SK-N-SH (cell line): Measurements from ENCODE around the gene RASSF4. TPM values are rescaled to one million over a fixed set of nuclear protein-coding genes. Genes with fewer than 3 reads are reported as not detected.

Source experiments
- CTCF ChIA-PET: fragments of 300-600, 350-600 bp; formaldehyde crosslinking; extraction: SDS; loops from one replicate; lab custom pipeline; 2021; lab: Yijun Ruan, JAX
- POLR2A ChIA-PET: fragments of 350-600 bp; sonication (Branson Sonifier 250); formaldehyde crosslinking; extraction: SDS; loops from one replicate; lab custom pipeline; 2020; ENCODE audit warnings: antibody characterized with exemption, inconsistent platforms; lab: Yijun Ruan, JAX
- DNase-seq: peaks from one replicate; pipeline ENCODE4 v3.0.0; 2012
- H2AFZ ChIP-seq: fragments of 200-600 bp; sonication (generic); 2 replicates; pipeline ENCODE4 v1.8.1; 2016; ENCODE audit warnings: antibody characterized with exemption, mild to moderate bottlenecking, low read depth
- H3F3A ChIP-seq: fragments of 200-600 bp; sonication (generic); replicated peaks from 2 replicates; pipeline ENCODE3; 2016; ENCODE audit warnings: antibody characterized with exemption, mild to moderate bottlenecking; ENCODE audit not compliant: insufficient read depth
- H3K27ac ChIP-seq, 2 experiments: fragments of 200-500 bp in 1 of 2; fragments of 200-600 bp in 1 of 2; sonication (Bioruptor generic) in 1 of 2; sonication (generic), shearing (Covaris generic) in 1 of 2; 2 replicates each; pipeline versions ENCODE4 v1.5.1 to v1.6.1; 2014 to 2016; ENCODE audit warnings: low read depth in 2 of 2, inconsistent platforms in 1 of 2, low read length in 1 of 2, mild to moderate bottlenecking in 1 of 2, mixed read lengths in 1 of 2
- H3K27me3 ChIP-seq: fragments of 200-600 bp; sonication (generic), shearing (Covaris generic); 2 replicates; pipeline ENCODE4 v1.6.1; 2016; ENCODE audit warnings: mixed run types; ENCODE audit not compliant: insufficient read depth
- H3K36me3 ChIP-seq, 2 experiments: fragments of 200-500 bp in 1 of 2; fragments of 200-600 bp in 1 of 2; sonication (Bioruptor generic) in 1 of 2; sonication (generic) in 1 of 2; replicated peaks in 1 of 2; 2 replicates each; pipeline versions ENCODE3 to v1.5.1; 2014 to 2016; ENCODE audit warnings: low read length in 1 of 2, mild to moderate bottlenecking in 1 of 2; ENCODE audit not compliant: insufficient read depth in 2 of 2, control insufficient read depth in 1 of 2
- H3K4me1 ChIP-seq, 2 experiments: fragments of 200-500 bp in 1 of 2; fragments of 200-600 bp in 1 of 2; sonication (Bioruptor generic) in 1 of 2; sonication (generic), shearing (Covaris generic) in 1 of 2; 2 replicates each; pipeline versions ENCODE4 v1.5.1 to v1.6.1; 2014 to 2016; ENCODE audit warnings: low read depth in 1 of 2, low read length in 1 of 2, mixed run types in 1 of 2; ENCODE audit not compliant: insufficient read depth in 2 of 2, control insufficient read depth in 1 of 2
- H3K4me2 ChIP-seq: fragments of 200-600 bp; sonication (generic), shearing (Covaris generic); 2 replicates; pipeline ENCODE4 v1.6.1; 2017; ENCODE audit warnings: mixed run types
- H3K4me3 ChIP-seq, 2 experiments: fragments of 200-500 bp in 1 of 2; fragments of 200-600 bp in 1 of 2; sonication (Bioruptor generic) in 1 of 2; sonication (generic), shearing (Covaris generic) in 1 of 2; 2 replicates each; pipeline versions ENCODE4 v1.5.1 to v1.8.1; 2014 to 2016; ENCODE audit warnings: low read depth in 2 of 2, inconsistent platforms in 1 of 2, low read length in 1 of 2, mild to moderate bottlenecking in 1 of 2, mixed read lengths in 1 of 2, moderate library complexity in 1 of 2
- H3K79me2 ChIP-seq: fragments of 200-600 bp; sonication (generic); 2 replicates; pipeline ENCODE4 v1.8.1; 2017; ENCODE audit warnings: mild to moderate bottlenecking; ENCODE audit not compliant: insufficient read depth
- H3K9ac ChIP-seq: fragments of 200-600 bp; sonication (generic); 2 replicates; pipeline ENCODE4 v1.6.1; 2017; ENCODE audit warnings: mixed run types
- H3K9me2 ChIP-seq: fragments of 200-600 bp; sonication (generic); 2 replicates; pipeline ENCODE4 v1.6.1; 2017; ENCODE audit warnings: mixed run types
- H3K9me3 ChIP-seq: fragments of 200-600 bp; sonication (generic); 2 replicates; pipeline ENCODE4 v1.6.1; 2017; ENCODE audit warnings: mixed run types, mild to moderate bottlenecking, moderate library complexity
- H4K20me1 ChIP-seq: fragments of 200-600 bp; sonication (generic); 2 replicates; pipeline ENCODE4 v1.6.1; 2017; ENCODE audit warnings: mild to moderate bottlenecking, mixed run types; ENCODE audit not compliant: insufficient read depth
- ELF1 ChIP-seq: IDR thresholded peaks from 2 replicates; pipeline ENCODE4 v1.4.0; 2012
- EP300 ChIP-seq, 2 experiments: IDR thresholded peaks; 2 replicates each; pipeline versions ENCODE4 v1.4.0 to v1.6.1; 2012; ENCODE audit warnings: borderline replicate concordance in 1 of 2, low read depth in 1 of 2, low read length in 1 of 2
- EZH2phosphoT487 ChIP-seq: fragments of 200-600 bp; sonication (generic); IDR thresholded peaks from 2 replicates; pipeline ENCODE4 v1.6.1; 2017; ENCODE audit warnings: low read depth, mixed run types, mild to moderate bottlenecking, antibody characterized with exemption, moderate library complexity, borderline replicate concordance
- FOXJ3 ChIP-seq: sonication (generic); formaldehyde crosslinking; IDR thresholded peaks from 2 replicates; pipeline ENCODE4 v1.5.1; 2020; ENCODE audit warnings: mild to moderate bottlenecking, missing genetic modification reagents
- GABPA ChIP-seq: IDR thresholded peaks from 2 replicates; pipeline ENCODE4 v1.4.0; 2012; ENCODE audit warnings: low read depth, mild to moderate bottlenecking
- GATA2 ChIP-seq: sonication (generic); formaldehyde crosslinking; IDR thresholded peaks from 2 replicates; pipeline ENCODE4 v1.5.0; 2020; ENCODE audit warnings: mild to moderate bottlenecking, missing genetic modification reagents
- JUND ChIP-seq: IDR thresholded peaks from 2 replicates; pipeline ENCODE4 v1.4.0; 2012
- MXI1 ChIP-seq: IDR thresholded peaks from 2 replicates; pipeline ENCODE4 v1.6.1; 2012; ENCODE audit warnings: mild to moderate bottlenecking, low read depth, low read length, improper control_type of control experiment
- NRF1 ChIP-seq: IDR thresholded peaks from 2 replicates; pipeline ENCODE4 v1.6.1; 2012; ENCODE audit warnings: low read depth, mild to moderate bottlenecking, low read length
- RXRA ChIP-seq: IDR thresholded peaks from 2 replicates; pipeline ENCODE4 v1.4.0; 2012; ENCODE audit warnings: low read depth, mild to moderate bottlenecking, borderline replicate concordance
- SMC3 ChIP-seq: IDR thresholded peaks from 2 replicates; pipeline ENCODE4 v1.6.1; 2012; ENCODE audit warnings: low read depth, low read length, improper control_type of control experiment
- WGBS: methylation state at CpG from one replicate; pipeline ENCODE4 v1.1.6; 2017; ENCODE audit warnings: low lambda C conversion rate; 5-methylcytosine and 5-hydroxymethylcytosine counted together
- polyA plus RNA-seq, 3 experiments: library from polyadenylated mRNA; depleted of rRNA; stranded (reverse); fragments of >200 nt; gene quantifications; 2 replicates each; pipeline ENCODE4 v1.2.3, GENCODE V29; 2012
- TF ChIP-seq, protein P1 (sequence below): fragments of 150-350 bp; IDR thresholded peaks from 2 replicates; pipeline ENCODE4 v1.6.1; 2017; ENCODE audit warnings: antibody characterized with exemption, low read length, low read depth, borderline replicate concordance
- TF ChIP-seq, protein P2 (sequence below): IDR thresholded peaks from 2 replicates; pipeline ENCODE4 v1.4.0; 2012; ENCODE audit warnings: low read depth, borderline replicate concordance
- TF ChIP-seq, protein P3 (sequence below): fragments of 150-350 bp; IDR thresholded peaks from 2 replicates; pipeline ENCODE4 v1.6.1; 2016; ENCODE audit warnings: mild to moderate bottlenecking, low read depth, low read length
- TF ChIP-seq, protein P4 (sequence below): IDR thresholded peaks from 2 replicates; pipeline ENCODE4; 2012

Gene RASSF4
- polyA plus RNA-seq, 1 of the 3 experiments (the other 2 are of a cell fraction) = 11.0 TPM

DNA sequence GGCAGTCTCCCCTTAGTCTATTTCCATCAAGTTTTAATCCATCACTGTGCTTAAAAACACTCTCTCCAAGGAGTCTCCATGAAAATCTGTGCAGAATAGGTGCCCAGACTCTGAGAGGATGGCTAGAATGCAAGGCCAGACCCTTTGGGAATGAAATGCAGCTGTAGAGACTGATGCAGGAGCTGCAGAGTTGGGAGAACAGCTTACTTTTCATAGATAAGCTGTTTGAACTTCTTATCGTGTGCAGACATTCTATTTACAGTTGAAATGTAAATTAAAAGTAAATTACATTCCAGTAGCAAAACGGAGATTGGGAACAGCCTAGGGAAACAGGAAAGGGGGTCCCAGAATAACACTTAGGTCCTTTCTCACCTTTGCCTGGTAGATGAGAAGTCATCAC is 56.0 kb downstream of the RASSF4 start:
- H3K9me3 ChIP-seq = no peaks in the 10 kb centered on the region
- H3K36me3 ChIP-seq = no peaks in the 10 kb centered on the region
- no peak overlapping the region for H2AFZ ChIP-seq
- TF ChIP-seq JUND = no peak
- TF ChIP-seq, protein P1, sequence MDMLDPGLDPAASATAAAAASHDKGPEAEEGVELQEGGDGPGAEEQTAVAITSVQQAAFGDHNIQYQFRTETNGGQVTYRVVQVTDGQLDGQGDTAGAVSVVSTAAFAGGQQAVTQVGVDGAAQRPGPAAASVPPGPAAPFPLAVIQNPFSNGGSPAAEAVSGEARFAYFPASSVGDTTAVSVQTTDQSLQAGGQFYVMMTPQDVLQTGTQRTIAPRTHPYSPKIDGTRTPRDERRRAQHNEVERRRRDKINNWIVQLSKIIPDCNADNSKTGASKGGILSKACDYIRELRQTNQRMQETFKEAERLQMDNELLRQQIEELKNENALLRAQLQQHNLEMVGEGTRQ = no peak
- no peak for TF ChIP-seq GABPA
- no peak for TF ChIP-seq GATA2 (CRISPR knock-in tag)
- TF ChIP-seq RXRA = no peak
- TF ChIP-seq, protein P2, sequence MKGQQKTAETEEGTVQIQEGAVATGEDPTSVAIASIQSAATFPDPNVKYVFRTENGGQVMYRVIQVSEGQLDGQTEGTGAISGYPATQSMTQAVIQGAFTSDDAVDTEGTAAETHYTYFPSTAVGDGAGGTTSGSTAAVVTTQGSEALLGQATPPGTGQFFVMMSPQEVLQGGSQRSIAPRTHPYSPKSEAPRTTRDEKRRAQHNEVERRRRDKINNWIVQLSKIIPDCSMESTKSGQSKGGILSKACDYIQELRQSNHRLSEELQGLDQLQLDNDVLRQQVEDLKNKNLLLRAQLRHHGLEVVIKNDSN = no peak
- TF ChIP-seq NRF1 = no peak
- TF ChIP-seq MXI1 = no peak
- TF ChIP-seq FOXJ3 = no peak
- TF ChIP-seq SMC3 = no peak
- TF ChIP-seq, protein P3, sequence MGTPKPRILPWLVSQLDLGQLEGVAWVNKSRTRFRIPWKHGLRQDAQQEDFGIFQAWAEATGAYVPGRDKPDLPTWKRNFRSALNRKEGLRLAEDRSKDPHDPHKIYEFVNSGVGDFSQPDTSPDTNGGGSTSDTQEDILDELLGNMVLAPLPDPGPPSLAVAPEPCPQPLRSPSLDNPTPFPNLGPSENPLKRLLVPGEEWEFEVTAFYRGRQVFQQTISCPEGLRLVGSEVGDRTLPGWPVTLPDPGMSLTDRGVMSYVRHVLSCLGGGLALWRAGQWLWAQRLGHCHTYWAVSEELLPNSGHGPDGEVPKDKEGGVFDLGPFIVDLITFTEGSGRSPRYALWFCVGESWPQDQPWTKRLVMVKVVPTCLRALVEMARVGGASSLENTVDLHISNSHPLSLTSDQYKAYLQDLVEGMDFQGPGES = no peak
- no peak overlapping the region for H3K4me2 ChIP-seq
- H4K20me1 ChIP-seq = no peaks in the 10 kb centered on the region
- H3K9me2 ChIP-seq = no peaks in the 10 kb centered on the region
- no peak overlapping the region for H3K4me3 ChIP-seq
- no peak overlapping the region for H3K9ac ChIP-seq
- no peaks in the 10 kb centered on the region for H3K79me2 ChIP-seq
- H3K27ac ChIP-seq = no peak overlapping the region
- H3K27me3 ChIP-seq = no peaks in the 10 kb centered on the region; the same call in 1 of the 2 replicates
- CTCF ChIA-PET = interaction anchor here (1.1 to 1.5 kb wide), 2 partner anchors 83 to 234 kb away, joined by 4 read pairs; no protein-coding TSS in a partner anchor
- no peaks in the 10 kb centered on the region for H3K4me1 ChIP-seq
- WGBS = 3% methylated on average over 2 of the region's 2 CpGs
- POLR2A ChIA-PET = no interaction called here
- no peaks in the 10 kb centered on the region for H3F3A ChIP-seq
- DNase-seq = no peak

DNA sequence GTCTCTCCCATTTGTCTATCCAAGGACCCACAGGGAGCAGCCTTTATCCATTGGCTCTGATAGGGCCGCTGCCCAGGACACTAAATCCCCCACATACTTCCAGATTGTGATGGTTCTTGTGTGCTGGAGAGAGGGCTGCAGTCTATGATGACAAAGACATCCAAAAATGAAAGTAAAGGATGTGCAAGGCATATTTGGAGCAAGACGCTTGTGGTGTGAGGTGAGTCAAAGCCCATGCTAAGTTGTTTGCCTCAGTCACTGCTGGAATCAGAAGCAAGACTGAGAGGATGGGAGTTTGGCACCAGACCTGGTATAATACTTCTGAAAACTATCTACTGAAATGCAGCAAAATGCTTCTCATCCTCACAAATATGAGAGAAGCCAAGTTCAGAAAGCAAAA is 63.8 kb downstream of the RASSF4 start:
- Histone ChIP-seq H3F3A (no peaks in the 10 kb centered on the region), H4K20me1 (no peaks in the 10 kb centered on the region), H3K27ac (no peak overlapping the region), H3K4me3 (no peak overlapping the region), H3K9ac (no peak overlapping the region), H2AFZ (no peak overlapping the region), H3K4me2 (no peak overlapping the region), H3K4me1 (no peaks in the 10 kb centered on the region), H3K9me2 (no peaks in the 10 kb centered on the region), H3K79me2 (no peaks in the 10 kb centered on the region), H3K36me3 (no peaks in the 10 kb centered on the region), H3K9me3 (no peaks in the 10 kb centered on the region), H3K27me3 (no peaks in the 10 kb centered on the region)
- ChIA-PET POLR2A (no interaction called here), CTCF (no interaction called here)
- WGBS = 5% methylated on average over 2 of the region's 2 CpGs
- DNase-seq = no peak
- TF ChIP-seq EZH2phosphoT487 (no peak), ELF1 (no peak), EP300 (IDR thresholded peaks at IDR 0.05; ENCODE audit: borderline replicate concordance in 1 of 2, low read depth in 1 of 2, low read length in 1 of 2) (no peak), GABPA (no peak)
- TF ChIP-seq, protein P4, sequence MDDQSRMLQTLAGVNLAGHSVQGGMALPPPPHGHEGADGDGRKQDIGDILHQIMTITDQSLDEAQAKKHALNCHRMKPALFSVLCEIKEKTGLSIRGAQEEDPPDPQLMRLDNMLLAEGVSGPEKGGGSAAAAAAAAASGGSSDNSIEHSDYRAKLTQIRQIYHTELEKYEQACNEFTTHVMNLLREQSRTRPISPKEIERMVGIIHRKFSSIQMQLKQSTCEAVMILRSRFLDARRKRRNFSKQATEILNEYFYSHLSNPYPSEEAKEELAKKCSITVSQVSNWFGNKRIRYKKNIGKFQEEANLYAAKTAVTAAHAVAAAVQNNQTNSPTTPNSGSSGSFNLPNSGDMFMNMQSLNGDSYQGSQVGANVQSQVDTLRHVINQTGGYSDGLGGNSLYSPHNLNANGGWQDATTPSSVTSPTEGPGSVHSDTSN = no peak
- TF ChIP-seq, protein P2 = no peak
